B cell (primary cell): ENCODE measurements around the gene RAB12. TPM values are rescaled to one million over a fixed set of nuclear protein-coding genes. Genes with fewer than 3 reads are reported as not detected.

Source experiments
- ATAC-seq: fragments of 200-7000 bp; cut with Tn5 transposase; one replicate; pipeline ENCODE4 v1.10.0; 2021; ENCODE audit warnings: low read depth, mild to moderate bottlenecking, moderate number of reproducible peaks, moderate library complexity
- CTCF ChIA-PET: fragments of 350-600 bp; sonication (Branson Sonifier 250); formaldehyde crosslinking; loops from one replicate; lab custom pipeline; 2021; ENCODE audit warnings: antibody characterized with exemption, inconsistent platforms; lab: Charles Lee
- POLR2A ChIA-PET: fragments of 350-600 bp; sonication (Branson Sonifier 250); formaldehyde crosslinking; loops from one replicate; lab custom pipeline; 2021; ENCODE audit warnings: antibody characterized with exemption; lab: Charles Lee
- DNase-seq: peaks from one replicate; pipeline ENCODE4 v3.0.0; 2013
- H2AFZ ChIP-seq: 2 replicates; pipeline ENCODE4 v1.6.1; 2012; ENCODE audit warnings: mild to moderate bottlenecking, low read depth, low read length; ENCODE audit not compliant: insufficient read depth, poor library complexity, severe bottlenecking
- H3K27ac ChIP-seq, 2 donors: 1 replicate in 1 of 2; 2 replicates in 1 of 2; pipeline ENCODE4 v1.5.1; 2012 to 2013; ENCODE audit warnings: low read length in 2 of 2, mild to moderate bottlenecking in 2 of 2, moderate library complexity in 1 of 2
- H3K27me3 ChIP-seq, 4 experiments: fragments of 200-600 bp in 1 of 4; sonication (generic) in 1 of 4; replicated peaks in 1 of 4; 1 replicate in 2 of 4; 2 replicates in 2 of 4; pipeline versions ENCODE4 v1.6.1 to v1.7.0; 2013 to 2016; ENCODE audit warnings: low read length in 3 of 4, mild to moderate bottlenecking in 2 of 4, mixed read lengths in 1 of 4, moderate library complexity in 1 of 4; ENCODE audit not compliant: insufficient read depth in 4 of 4, control insufficient read depth in 3 of 4; ENCODE audit errors: control extremely low read depth in 1 of 4
- H3K36me3 ChIP-seq, 2 experiments: replicated peaks in 1 of 2; 1 replicate in 1 of 2; 2 replicates in 1 of 2; pipeline versions ENCODE4 v1.6.1 to v1.7.1; 2013; ENCODE audit warnings: low read length in 1 of 2; ENCODE audit not compliant: insufficient read depth in 2 of 2, control insufficient read depth in 1 of 2; ENCODE audit errors: control extremely low read depth in 1 of 2, extremely low read depth in 1 of 2
- H3K4me1 ChIP-seq, 2 donors: fragments of 200-600 bp in 1 of 2; sonication (generic) in 1 of 2; 1 replicate in 1 of 2; 2 replicates in 1 of 2; pipeline versions ENCODE4 v1.5.1 to v1.6.1; 2013 to 2017; ENCODE audit warnings: low read length in 2 of 2; ENCODE audit not compliant: control insufficient read depth in 2 of 2, insufficient read depth in 2 of 2
- H3K4me2 ChIP-seq: replicated peaks from 2 replicates; pipeline ENCODE3; 2012; ENCODE audit warnings: mild to moderate bottlenecking, low read depth, low read length; ENCODE audit not compliant: poor library complexity, severe bottlenecking
- H3K4me3 ChIP-seq, 5 experiments: fragments of 200-600 bp in 1 of 5; sonication (generic) in 1 of 5; 1 replicate in 3 of 5; 2 replicates in 2 of 5; pipeline versions ENCODE4 v1.5.1 to v1.7.0; 2011 to 2016; ENCODE audit warnings: low read length in 4 of 5, mild to moderate bottlenecking in 4 of 5, low read depth in 2 of 5, control low read depth in 1 of 5, moderate library complexity in 1 of 5; ENCODE audit not compliant: insufficient read depth in 1 of 5; ENCODE audit errors: control extremely low read depth in 1 of 5, extremely low read depth in 1 of 5
- H3K79me2 ChIP-seq: fragments of 200-600 bp; sonication (generic); one replicate; pipeline ENCODE4 v1.6.0; 2016; ENCODE audit warnings: low read length; ENCODE audit not compliant: control insufficient read depth, insufficient read depth
- H3K9ac ChIP-seq: fragments of 200-600 bp; sonication (generic); 2 replicates; pipeline ENCODE4 v1.6.1; 2017; ENCODE audit warnings: mild to moderate bottlenecking, low read length, moderate library complexity
- H3K9me3 ChIP-seq, 3 donors: one replicate each; pipeline versions ENCODE4 v1.6.1 to v1.7.1; 2013; ENCODE audit warnings: low read length in 2 of 3; ENCODE audit not compliant: control insufficient read depth in 2 of 3, insufficient read depth in 1 of 3; ENCODE audit errors: control extremely low read depth in 1 of 3
- H4K20me1 ChIP-seq: 2 replicates; pipeline ENCODE4 v1.6.0; 2012; ENCODE audit warnings: mild to moderate bottlenecking, low read length; ENCODE audit not compliant: insufficient read depth, control insufficient read depth, poor library complexity, severe bottlenecking
- H3K27ac Mint-ChIP-seq: one replicate; pipeline ENCODE4 v1.8.0; 2021; ENCODE audit warnings: mixed read lengths
- H3K27me3 Mint-ChIP-seq: one replicate; pipeline ENCODE4 v1.8.0; 2021; ENCODE audit warnings: mixed read lengths
- H3K4me1 Mint-ChIP-seq: one replicate; pipeline ENCODE4 v1.8.0; 2021; ENCODE audit warnings: mixed read lengths
- H3K4me3 Mint-ChIP-seq: one replicate; pipeline ENCODE4 v1.8.0; 2021; ENCODE audit warnings: mixed read lengths
- H3K9me3 Mint-ChIP-seq: one replicate; pipeline ENCODE4 v1.8.0; 2022; ENCODE audit warnings: mixed read lengths; ENCODE audit not compliant: insufficient read depth
- EZH2 ChIP-seq: IDR thresholded peaks from 2 replicates; pipeline ENCODE4 v1.6.1; 2012; ENCODE audit warnings: borderline replicate concordance, low read depth, mild to moderate bottlenecking, moderate library complexity, low read length; ENCODE audit not compliant: insufficient read depth, poor library complexity, severe bottlenecking
- WGBS: methylation state at CpG from one replicate; pipeline ENCODE4 v1.1.5; 2013; ENCODE audit warnings: missing lambda C conversion rate; ENCODE audit not compliant: insufficient coverage; 5-methylcytosine and 5-hydroxymethylcytosine counted together
- intact Hi-C: fragments of 100-400 bp; cut with micrococcal nuclease; formaldehyde crosslinking; loops from one replicate; pipeline ENCODE4 v1.10.0; 2022
- polyA plus RNA-seq: library from polyadenylated mRNA; depleted of rRNA; stranded (reverse); fragments of >200 nt; gene quantifications from 2 replicates; pipeline ENCODE4 v1.2.3, GENCODE V29; 2012
- total RNA-seq, 2 donors: library from RNA; stranded (reverse); fragments of 120-200 nt in 1 of 2; gene quantifications; 1 replicate in 1 of 2; 2 replicates in 1 of 2; pipeline versions ENCODE4 v1.2.3 to v1.2.4, GENCODE V29; 2013 to 2022
- TF ChIP-seq, protein P1 (sequence below): fragments of 200-600 bp; IDR thresholded peaks from one replicate; pipeline ENCODE4 v1.8.0; 2022; ENCODE audit warnings: antibody characterized with exemption, mild to moderate bottlenecking

RAB12 gene
- total and polyA plus RNA-seq, 2 donors (not counting 1 experiment from before 2014, with no cell fraction given) = 12.8 to 38.7 TPM

DNA sequence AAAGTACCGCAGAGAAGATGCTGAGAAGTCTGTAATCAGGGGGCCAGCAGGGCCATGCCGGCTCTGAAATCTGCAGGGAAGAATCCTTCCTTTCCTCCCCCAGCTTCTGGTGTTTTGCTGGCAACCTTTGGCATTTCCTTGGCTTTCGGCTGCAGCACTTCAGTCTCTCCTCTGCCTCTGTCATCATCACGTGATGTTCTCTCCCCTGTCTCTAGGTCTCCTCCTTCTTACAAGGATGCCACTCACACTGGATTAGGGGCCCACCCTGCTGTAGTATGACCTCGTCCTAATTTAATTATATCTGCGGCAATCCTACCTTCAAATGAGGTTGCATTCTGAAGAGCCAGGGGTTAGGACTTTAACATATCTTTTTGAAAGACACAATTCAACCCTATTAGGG is 13.8 kb upstream of the RAB12 start:
- Mint-ChIP-seq H3K27ac (no peak overlapping the region), H3K4me1 (peaks cover 7% of the 10 kb centered on the region), H3K27me3 (no peaks in the 10 kb centered on the region), H3K9me3 (no peaks in the 10 kb centered on the region), H3K4me3 (no peak overlapping the region)
- no peak overlapping the region for H3K4me3 ChIP-seq
- DNase-seq (no peak), ATAC-seq (no peak)
- no peak overlapping the region for H2AFZ ChIP-seq
- H3K9me3 ChIP-seq = no peaks in the 10 kb centered on the region
- H3K4me1 ChIP-seq = peaks cover 2 to 6% of the 10 kb centered on the region in 2 donors
- H3K36me3 ChIP-seq = no peaks in the 10 kb centered on the region
- no peak overlapping the region for H3K27ac ChIP-seq
- WGBS = 98% methylated on average over 6 of the region's 6 CpGs
- intact Hi-C loops = no loop called here
- H4K20me1 ChIP-seq = no peaks in the 10 kb centered on the region
- H3K27me3 ChIP-seq = no peaks in the 10 kb centered on the region
- ChIA-PET CTCF (no interaction called here), POLR2A (no interaction called here)
- H3K9ac ChIP-seq = no peak overlapping the region
- H3K4me2 ChIP-seq = no peak overlapping the region
- no peaks in the 10 kb centered on the region for H3K79me2 ChIP-seq
- TF ChIP-seq, protein P1, sequence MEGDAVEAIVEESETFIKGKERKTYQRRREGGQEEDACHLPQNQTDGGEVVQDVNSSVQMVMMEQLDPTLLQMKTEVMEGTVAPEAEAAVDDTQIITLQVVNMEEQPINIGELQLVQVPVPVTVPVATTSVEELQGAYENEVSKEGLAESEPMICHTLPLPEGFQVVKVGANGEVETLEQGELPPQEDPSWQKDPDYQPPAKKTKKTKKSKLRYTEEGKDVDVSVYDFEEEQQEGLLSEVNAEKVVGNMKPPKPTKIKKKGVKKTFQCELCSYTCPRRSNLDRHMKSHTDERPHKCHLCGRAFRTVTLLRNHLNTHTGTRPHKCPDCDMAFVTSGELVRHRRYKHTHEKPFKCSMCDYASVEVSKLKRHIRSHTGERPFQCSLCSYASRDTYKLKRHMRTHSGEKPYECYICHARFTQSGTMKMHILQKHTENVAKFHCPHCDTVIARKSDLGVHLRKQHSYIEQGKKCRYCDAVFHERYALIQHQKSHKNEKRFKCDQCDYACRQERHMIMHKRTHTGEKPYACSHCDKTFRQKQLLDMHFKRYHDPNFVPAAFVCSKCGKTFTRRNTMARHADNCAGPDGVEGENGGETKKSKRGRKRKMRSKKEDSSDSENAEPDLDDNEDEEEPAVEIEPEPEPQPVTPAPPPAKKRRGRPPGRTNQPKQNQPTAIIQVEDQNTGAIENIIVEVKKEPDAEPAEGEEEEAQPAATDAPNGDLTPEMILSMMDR = no peak
- no peak for TF ChIP-seq EZH2

DNA sequence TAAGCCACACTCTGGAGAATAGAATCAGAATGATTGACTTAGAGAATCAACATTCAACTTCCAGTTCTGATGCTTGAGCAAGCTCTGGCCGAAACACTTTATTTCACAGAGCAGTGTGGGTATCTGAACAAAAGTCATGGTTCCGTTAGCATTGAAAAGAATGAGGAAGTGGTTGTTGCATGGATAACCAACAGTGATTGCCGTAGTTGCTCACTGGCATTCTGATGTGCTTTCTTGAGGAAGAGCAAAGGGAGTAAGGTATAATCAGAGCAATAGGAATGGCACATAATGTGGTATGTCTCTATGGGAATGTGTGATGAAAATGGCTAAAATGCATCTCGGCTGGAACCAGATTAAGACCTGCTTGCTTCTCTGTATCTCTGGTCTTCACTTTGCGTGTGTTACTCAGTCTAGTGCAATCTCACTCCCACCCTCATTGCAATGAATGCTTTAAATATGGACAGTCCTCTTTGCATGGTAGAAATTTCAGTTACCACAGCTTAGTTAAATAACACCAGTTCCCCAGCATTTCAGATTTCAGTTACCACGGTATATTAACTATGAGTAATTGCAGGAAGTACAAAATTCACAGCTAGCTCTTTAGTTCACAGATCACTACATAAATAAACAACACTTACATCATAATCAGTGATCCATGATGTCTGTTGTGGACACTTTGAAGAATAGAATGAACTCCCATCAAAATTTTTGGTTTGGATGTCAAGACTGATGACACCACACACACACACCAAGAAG is 7.8 kb upstream of the RAB12 start:
- H3K27me3 Mint-ChIP-seq = no peaks in the 10 kb centered on the region
- H3K36me3 ChIP-seq = no peaks in the 10 kb centered on the region
- H3K4me3 Mint-ChIP-seq = peak overlapping the region; percentile 85
- H3K27me3 ChIP-seq = no peaks in the 10 kb centered on the region
- H3K4me1 Mint-ChIP-seq = peaks cover 53% of the 10 kb centered on the region
- H4K20me1 ChIP-seq = no peaks in the 10 kb centered on the region
- ATAC-seq = peak; percentile 74
- DNase-seq = peak; percentile 75
- H3K9ac ChIP-seq = peak overlapping the region; percentile 24
- no peaks in the 10 kb centered on the region for H3K9me3 ChIP-seq
- CTCF ChIA-PET = interaction anchor here (0.6 to 1.5 kb wide), 3 partner anchors 9 to 123 kb away, joined by 3 to 8 read pairs (median 4); no protein-coding TSS in a partner anchor
- H3K4me3 ChIP-seq = peak overlapping the region in 1 of 5 experiments; percentile 32
- TF ChIP-seq, protein P1 = no peak
- TF ChIP-seq EZH2 = no peak
- peak overlapping the region; percentile 55 for H3K4me2 ChIP-seq
- H2AFZ ChIP-seq = peak overlapping the region; percentile 20
- POLR2A ChIA-PET = interaction anchor here (1.1 to 1.9 kb wide), 2 partner anchors 9 to 95 kb away, joined by 3 to 4 read pairs; no protein-coding TSS in a partner anchor
- peak overlapping the region; percentile 47 to 66 for H3K27ac ChIP-seq
- WGBS = 2% methylated on average over 3 of the region's 6 CpGs
- no peaks in the 10 kb centered on the region for H3K9me3 Mint-ChIP-seq
- H3K4me1 ChIP-seq = peaks cover 41 to 44% of the 10 kb centered on the region in 2 donors
- intact Hi-C loops = loop anchor here (1.0 to 10.0 kb wide), 7 partner anchors 8 to 1923 kb away; partner anchors contain the start of genes NAPG, PPP4R1, RAB12 and VAPA
- peak overlapping the region; percentile 97 for H3K27ac Mint-ChIP-seq
- no peaks in the 10 kb centered on the region for H3K79me2 ChIP-seq
